BJ (cell line): ENCODE measurements around the gene THEM5. TPM values are rescaled to one million over a fixed set of nuclear protein-coding genes. Genes with fewer than 3 reads are reported as not detected.

Source experiments
- CTCF ChIA-PET: fragments of 350-600 bp; formaldehyde crosslinking; extraction: SDS; loops from one replicate; lab custom pipeline; 2021; ENCODE audit warnings: antibody characterized with exemption, inconsistent platforms; lab: Yijun Ruan, JAX
- POLR2A ChIA-PET: fragments of 300-600 bp; sonication (Branson Sonifier 250); formaldehyde crosslinking; extraction: SDS; loops from one replicate; lab custom pipeline; 2021; ENCODE audit warnings: antibody characterized with exemption; lab: Charles Lee
- DNase-seq: peaks from one replicate; pipeline ENCODE4 v3.0.0-alpha.2; 2011; ENCODE audit warnings: low read depth
- H3K27me3 ChIP-seq: 2 replicates; pipeline ENCODE4 v1.6.0; 2011; ENCODE audit warnings: low read length; ENCODE audit not compliant: control insufficient read depth, insufficient read depth
- H3K36me3 ChIP-seq: 2 replicates; pipeline ENCODE4 v1.5.1; 2011; ENCODE audit warnings: low read length; ENCODE audit not compliant: control insufficient read depth, insufficient read depth
- H3K4me3 ChIP-seq: 2 replicates; pipeline ENCODE4 v1.5.1; 2011; ENCODE audit warnings: low read depth, mild to moderate bottlenecking, control low read depth, low read length
- polyA plus RNA-seq: library from polyadenylated mRNA; depleted of rRNA; stranded (reverse); fragments of >200 nt; gene quantifications from 2 replicates; pipeline ENCODE4 v1.2.3, GENCODE V29; 2011
- TF ChIP-seq, protein P1 (sequence below): IDR thresholded peaks from 2 replicates; pipeline ENCODE4 v1.5.1; 2011; ENCODE audit warnings: low read depth, mild to moderate bottlenecking, control low read depth, inconsistent platforms, low read length, moderate library complexity; ENCODE audit not compliant: insufficient read depth

Gene THEM5
- polyA plus RNA-seq, 1 experiment, result not detected

DNA sequence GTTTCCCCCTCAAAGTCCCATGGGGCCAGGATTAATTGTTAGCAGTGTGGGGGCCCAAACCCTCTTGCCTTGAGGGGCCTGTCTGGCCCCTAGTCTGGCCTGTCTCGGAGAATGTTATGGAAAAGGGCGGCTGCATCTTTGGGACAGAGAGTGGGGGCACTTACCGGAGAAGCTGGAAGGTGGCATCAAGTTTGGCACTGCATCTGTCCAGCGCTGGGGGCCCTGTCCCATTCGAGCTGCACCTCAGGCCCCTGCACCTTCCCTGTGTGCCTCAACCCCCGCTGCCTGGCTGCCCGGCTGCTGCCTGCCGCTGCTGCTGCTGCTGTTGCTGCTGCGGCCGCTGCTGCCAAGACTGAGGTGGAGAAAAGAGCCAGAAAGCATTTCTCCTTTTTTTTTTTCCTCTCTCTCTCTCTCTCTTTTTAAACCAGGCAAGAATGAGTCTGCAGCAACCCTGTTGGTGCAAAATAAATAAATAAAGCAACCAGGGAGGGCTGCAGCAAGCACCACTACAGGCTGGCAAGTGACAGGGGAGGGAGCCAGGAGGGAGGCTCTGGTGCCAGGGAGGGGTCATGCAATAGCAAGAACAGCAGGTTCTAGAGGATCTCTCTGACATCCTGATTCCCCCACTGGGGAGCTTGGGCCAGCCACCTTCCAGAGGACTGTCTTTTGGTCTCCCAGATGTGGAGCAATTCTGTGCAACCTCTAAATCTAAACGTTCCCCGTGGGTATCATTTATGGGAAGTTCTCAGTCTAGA is 48.3 kb downstream of the THEM5 start, which contains the start of gene LINGO4:
Gene LINGO4 (minus strand): TSS at position 354 of the 755 bp plus-strand sequence. CDS start 2,715 bp downstream, outside the sequence.
- ChIA-PET CTCF (no interaction called here), POLR2A (no interaction called here)
- Histone ChIP-seq H3K4me3 (no peak within 1 kb of the TSS), H3K36me3 (no peaks in the 10 kb centered on the region), H3K27me3 (peaks cover 36% of the 10 kb centered on the region)
- TF ChIP-seq, protein P1, sequence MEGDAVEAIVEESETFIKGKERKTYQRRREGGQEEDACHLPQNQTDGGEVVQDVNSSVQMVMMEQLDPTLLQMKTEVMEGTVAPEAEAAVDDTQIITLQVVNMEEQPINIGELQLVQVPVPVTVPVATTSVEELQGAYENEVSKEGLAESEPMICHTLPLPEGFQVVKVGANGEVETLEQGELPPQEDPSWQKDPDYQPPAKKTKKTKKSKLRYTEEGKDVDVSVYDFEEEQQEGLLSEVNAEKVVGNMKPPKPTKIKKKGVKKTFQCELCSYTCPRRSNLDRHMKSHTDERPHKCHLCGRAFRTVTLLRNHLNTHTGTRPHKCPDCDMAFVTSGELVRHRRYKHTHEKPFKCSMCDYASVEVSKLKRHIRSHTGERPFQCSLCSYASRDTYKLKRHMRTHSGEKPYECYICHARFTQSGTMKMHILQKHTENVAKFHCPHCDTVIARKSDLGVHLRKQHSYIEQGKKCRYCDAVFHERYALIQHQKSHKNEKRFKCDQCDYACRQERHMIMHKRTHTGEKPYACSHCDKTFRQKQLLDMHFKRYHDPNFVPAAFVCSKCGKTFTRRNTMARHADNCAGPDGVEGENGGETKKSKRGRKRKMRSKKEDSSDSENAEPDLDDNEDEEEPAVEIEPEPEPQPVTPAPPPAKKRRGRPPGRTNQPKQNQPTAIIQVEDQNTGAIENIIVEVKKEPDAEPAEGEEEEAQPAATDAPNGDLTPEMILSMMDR, result no peak
- DNase-seq, result no peak

DNA sequence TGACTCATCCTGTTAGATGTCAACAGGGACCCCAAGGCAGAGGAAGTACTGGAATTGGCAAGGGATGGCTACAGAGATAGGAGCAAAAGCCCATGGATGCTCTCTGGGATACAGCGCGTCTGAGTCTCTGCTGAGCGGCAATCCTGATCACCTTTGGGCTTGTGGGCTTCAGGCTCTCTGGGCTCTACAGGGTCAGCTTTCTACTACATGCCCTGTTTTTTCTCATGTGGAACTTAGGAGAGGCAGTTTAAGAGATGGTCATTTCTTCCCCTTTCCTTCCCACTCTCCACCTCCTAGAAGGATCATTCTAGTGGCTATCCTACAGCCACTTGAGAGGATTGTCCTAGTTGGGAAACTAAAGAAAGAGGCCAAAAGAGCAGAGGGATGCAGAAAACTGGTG is 49.6 kb downstream of the THEM5 start:
- ChIA-PET CTCF (no interaction called here), POLR2A (no interaction called here)
- H3K36me3 ChIP-seq, result no peaks in the 10 kb centered on the region
- no peak for DNase-seq
- peaks cover 39% of the 10 kb centered on the region for H3K27me3 ChIP-seq
- H3K4me3 ChIP-seq, result no peak overlapping the region
- TF ChIP-seq, protein P1, result no peak

DNA sequence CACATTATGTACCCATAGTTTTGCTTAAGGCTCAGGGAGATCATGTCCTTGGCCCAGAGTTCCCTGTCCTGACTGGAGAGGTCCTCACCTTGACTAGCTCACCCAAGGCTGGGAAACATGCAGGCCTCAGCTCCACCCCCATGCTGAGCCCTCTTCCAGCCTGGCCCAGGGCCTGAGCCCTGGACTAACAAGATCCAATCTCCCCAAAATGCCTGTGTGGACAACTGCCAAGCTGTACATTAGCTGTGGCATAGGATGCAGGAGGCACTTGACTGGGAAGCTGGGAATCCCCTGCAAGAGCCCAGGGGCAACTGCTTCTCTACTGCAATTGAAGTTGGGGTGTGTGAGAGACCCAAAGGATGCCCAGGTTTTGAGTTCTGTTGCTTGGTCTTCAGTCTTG is 50.3 kb downstream of the THEM5 start:
- Histone ChIP-seq H3K36me3 (no peaks in the 10 kb centered on the region), H3K27me3 (peaks cover 38% of the 10 kb centered on the region), H3K4me3 (no peak overlapping the region)
- TF ChIP-seq, protein P1, result no peak
- ChIA-PET POLR2A (no interaction called here), CTCF (no interaction called here)
- no peak for DNase-seq

DNA sequence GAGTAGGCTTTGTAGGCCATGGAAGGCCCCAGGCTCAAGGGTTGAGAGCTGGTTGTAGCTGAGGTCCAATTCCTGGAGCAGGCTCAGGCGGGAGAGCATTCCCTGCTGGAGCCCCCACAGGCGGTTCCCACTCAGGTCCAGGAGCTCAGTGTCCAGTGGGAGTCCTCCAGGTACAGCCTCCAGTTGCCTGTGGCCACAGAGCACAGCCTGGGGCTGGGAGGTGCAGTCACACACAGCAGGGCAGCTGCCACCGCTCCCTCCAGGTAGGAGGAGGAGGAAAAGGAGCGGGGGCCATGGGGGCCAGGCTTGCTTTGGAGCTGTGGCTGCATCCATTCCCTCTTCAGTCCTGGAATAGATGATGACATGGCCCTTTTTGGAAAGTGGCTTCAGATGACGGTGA is 51.1 kb downstream of the THEM5 start:
- peaks cover 39% of the 10 kb centered on the region for H3K27me3 ChIP-seq
- ChIA-PET CTCF (no interaction called here), POLR2A (no interaction called here)
- H3K36me3 ChIP-seq, result no peaks in the 10 kb centered on the region
- DNase-seq, result no peak
- TF ChIP-seq, protein P1, result no peak
- no peak overlapping the region for H3K4me3 ChIP-seq

DNA sequence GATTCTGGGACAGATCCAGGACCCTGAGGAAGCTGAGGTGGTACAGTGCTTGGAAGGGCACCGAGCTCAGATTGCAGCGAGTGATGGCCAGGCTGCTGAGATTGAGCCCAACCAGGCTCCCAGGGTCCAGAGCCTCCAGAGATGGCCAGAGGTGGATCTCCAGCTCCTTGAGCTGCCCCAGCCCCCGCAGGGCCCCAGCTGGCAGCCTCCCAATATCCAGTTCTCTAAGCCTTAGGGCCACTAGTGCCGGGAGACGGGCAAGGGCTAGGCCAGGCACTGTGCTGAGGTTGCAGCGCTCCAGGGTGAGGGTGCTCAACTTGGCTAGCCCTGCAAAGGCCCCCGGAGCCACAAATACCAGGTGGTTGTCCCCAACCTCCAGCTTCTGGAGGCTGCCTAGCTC is 51.7 kb downstream of the THEM5 start:
- Histone ChIP-seq H3K27me3 (peaks cover 37% of the 10 kb centered on the region), H3K4me3 (no peak overlapping the region), H3K36me3 (no peaks in the 10 kb centered on the region)
- ChIA-PET CTCF (interaction anchor here (0.9 kb wide), 1 partner anchor 22 kb away, joined by 3 read pairs; no protein-coding TSS in a partner anchor), POLR2A (no interaction called here)
- TF ChIP-seq, protein P1, result no peak
- DNase-seq, result no peak
